Kidney tubule cell (primary cell): ENCODE measurements around the gene ANKLE2.
A peak's percentile ranks its signal among the peaks of the same experiment; 100 is the strongest.
"Not testable (repeated sequence)": the region's sequence is repeated elsewhere in the genome, so short reads cannot be mapped to it uniquely, and the experiment has no call there.

Source experiments
- DNase-seq: peaks from one replicate; pipeline ENCODE4 v3.0.0-alpha.2; 2018; ENCODE audit warnings: low spot score

The ANKLE2 gene

DNA sequence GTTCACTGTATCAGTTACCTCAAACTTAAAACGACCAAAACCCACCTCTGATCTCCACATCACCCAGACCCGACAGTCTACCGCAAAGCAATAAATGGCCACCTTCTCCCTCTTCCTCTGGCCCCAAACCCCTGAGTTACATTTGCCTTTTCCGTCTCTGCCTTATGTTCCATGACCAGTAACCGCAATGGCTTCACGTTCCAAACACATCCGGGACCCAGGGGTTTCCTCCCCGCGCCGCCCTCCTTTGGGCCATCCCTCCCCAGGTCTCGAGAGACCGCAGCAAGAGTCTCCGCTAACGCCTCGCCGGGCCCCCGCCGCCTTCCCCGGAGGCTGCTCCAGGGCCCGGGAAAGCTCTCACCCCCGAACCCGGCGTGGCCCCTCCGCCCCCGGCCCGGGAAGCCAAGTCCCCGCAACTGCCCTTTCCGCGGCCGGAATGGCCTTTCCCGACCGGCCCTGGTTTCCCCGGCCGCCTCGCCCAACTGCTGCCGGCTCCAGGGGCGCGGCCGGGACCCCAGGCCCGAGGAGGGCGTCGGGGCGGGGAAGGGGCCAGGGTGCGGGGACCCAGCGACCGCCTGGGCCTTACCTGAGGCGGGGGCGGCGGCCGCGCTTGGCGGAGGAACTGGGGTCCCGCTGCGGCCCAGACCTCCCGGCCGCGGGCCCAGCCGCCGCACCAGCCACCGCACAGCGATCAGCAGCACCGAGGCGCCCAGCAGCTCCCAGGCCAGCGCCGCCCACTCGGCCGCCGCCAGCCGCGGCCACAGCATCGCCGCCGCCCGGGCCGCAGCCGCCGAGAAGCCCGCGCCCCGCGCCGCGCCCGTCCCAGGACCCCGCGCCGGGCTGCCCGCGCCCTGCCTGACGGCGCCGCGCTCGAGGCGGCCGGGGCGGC, at the start of gene ANKLE2:
Gene ANKLE2 (minus strand): TSS at position 801 of the 889 bp plus-strand sequence. CDS start 34 bp downstream, at position 767.
- DNase-seq = peak; percentile 65

DNA sequence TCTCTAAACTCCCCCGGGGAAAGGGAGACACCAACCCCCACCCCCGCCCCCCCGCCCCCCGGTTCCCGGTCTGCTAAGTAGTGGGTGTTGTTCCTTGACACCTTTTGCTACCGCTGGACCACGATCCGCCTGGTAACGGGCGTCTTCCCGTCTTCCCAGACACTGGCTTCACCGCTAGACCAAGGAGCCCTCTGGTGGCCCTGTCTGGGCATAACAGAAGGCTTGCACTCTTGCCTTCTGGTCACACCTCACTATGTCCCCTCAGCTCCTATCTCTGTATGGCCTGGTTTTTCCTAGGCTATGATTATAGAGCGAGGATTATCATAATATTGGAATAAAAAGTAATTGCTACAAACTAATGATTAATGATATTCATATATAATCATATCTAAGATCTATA, 47.8 kb upstream of the ANKLE2 start:
- DNase-seq = peak; percentile 31

DNA sequence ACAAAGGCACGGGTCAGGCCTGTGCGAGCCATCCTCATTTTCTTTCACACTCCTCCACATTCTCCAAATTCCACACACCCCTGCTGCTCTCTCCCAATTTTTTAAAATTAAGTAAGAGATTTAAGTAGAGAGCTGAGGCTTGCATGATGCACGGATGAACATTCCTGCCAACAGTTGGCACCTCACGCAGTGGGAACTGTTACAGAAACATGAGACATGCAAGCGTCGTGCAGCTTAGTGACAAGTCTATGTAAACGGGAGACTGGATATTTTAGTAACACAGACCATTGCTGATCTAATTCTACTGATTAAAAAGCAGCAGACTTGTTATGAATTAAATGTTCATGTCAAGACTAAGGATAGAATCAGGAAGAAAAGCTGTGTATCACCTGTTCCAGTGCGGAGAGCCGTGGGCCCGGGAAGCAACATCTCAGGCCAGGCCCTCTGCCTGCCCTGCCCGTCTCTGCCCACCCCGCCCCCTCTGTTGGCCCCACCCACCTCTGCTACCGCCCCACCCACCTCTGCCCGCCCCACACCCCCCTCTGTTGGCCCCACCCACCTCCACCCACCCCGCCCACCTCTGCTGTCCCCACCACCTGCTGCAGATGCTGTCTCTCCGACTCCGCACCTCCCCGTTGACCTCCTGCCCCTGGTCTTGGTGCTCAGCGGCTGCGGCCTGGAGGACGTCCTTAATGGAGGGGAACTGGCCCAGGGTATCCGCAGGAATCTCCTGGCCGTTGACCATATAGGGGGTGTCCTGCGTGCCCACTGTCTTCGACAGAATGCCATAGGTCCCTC, 45.9 kb upstream of the ANKLE2 start:
- no peak for DNase-seq

DNA sequence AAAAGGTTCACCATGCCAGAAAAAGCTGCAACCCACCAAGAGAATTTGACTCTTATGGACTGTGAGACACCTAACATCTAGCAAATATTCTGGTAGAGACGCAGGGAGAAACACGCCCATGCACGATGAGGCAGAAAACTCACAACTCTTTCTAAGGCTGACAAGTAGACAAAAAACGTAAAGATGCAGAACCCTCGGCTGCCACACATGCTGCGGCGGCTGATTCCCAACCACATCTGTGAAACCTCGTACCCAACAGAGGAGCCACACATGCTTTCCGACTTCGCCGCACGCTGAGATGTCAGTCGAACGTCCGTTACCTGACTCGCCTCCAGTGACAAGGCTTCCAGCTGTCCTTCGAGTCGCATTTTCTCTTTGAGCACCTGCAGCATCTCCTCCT, 45.2 kb upstream of the ANKLE2 start:
- no peak for DNase-seq

DNA sequence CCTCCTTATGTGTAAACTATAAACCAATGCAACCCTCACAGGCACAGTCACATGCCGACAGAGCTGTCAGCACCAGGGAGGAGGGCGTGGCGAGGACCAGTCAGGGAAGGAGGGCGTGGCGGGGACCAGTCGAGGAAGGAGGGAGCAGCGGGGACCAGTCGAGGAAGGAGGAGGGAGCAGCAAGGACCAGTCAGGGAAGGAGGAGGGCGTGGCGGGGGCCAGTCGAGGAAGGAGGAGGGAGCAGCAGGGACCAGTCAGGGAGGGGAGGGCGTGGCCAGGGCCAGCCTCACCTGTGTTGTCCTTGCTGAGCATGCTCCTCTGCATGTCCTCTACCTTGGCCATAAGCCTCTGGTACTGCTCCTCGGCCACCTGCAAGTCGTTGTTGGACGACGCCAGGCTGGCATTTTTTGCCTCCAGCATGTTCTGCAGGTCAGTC, 42.8 kb upstream of the ANKLE2 start:
- peak; percentile 44 for DNase-seq

DNA sequence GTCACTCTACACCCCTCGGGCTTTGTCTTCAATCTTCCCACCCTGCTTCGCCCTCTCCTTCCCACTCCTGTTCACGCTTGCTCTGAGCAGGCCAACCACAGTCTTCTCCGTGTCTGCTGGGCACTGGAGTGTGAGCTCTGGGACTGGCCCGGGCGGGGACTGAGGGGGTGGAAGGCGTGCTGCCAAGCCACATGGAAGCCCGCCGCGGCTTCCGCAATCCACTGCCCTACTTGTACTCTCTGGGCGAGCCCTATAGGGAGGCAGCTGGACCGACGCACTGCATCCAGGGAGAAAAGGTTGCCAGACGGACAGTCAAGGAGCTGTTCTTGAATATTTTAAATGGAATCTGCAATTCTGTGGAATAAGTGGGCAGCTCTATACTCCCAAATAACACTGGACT, 42.3 kb upstream of the ANKLE2 start:
- no peak for DNase-seq

DNA sequence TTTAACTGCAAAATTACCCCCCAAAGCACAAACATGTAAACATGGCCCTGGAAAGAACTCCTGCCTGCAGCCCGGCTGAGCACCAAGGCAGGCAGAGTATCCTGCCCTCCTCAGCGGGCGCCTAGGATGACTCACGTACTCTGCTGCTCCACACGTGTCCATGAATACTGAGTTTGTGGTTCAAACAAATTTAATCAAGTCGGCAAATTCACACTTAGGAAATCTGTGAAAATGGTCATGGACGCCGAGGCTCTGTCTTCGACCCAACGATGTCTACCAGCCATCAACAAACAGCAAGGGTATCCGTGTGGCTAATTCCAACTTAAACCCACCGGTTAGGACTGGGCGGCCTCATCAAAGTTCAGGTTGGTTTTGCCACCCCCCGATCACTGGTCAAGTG, 41.5 kb upstream of the ANKLE2 start:
- DNase-seq = no peak

DNA sequence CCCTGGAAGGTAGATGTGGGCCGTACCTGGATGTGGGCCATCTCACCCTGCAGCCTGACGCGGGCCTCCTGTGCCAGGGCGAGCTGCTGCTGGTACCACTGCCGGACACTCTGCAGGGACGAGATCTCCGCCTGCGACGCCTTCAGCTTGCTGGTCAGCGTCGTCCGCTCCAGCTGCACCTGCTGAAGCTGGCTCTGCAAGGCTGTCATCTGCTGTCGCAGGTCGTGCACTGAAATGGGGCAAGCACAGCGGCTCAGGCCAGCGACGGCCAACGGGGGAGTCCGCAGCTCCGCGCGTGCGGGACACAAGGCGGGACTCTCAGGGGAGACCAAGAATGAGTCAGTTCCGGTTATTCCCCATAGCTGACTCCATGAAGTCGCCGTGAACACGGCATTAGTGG, 40.1 kb upstream of the ANKLE2 start:
- no peak for DNase-seq

DNA sequence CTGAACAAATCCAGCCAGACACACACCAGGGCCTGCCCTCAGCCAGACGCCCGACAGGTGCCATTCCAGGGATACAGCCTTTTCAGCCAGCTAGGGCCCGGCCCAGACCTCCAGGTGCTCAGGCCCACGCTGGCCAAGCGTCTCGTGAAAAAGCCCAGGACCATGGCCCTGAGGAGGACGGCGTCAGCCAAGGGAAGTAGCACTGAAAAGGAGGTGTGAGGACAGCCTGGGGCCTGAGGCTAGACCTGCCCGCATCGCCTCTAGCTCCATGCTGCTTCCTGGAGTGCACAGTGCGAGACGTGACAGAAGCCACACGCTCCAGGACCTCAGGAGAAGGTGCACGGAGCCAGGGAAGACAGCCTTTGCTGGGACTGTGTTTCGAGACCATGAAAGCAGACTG, 37.2 kb upstream of the ANKLE2 start:
- DNase-seq = no peak

DNA sequence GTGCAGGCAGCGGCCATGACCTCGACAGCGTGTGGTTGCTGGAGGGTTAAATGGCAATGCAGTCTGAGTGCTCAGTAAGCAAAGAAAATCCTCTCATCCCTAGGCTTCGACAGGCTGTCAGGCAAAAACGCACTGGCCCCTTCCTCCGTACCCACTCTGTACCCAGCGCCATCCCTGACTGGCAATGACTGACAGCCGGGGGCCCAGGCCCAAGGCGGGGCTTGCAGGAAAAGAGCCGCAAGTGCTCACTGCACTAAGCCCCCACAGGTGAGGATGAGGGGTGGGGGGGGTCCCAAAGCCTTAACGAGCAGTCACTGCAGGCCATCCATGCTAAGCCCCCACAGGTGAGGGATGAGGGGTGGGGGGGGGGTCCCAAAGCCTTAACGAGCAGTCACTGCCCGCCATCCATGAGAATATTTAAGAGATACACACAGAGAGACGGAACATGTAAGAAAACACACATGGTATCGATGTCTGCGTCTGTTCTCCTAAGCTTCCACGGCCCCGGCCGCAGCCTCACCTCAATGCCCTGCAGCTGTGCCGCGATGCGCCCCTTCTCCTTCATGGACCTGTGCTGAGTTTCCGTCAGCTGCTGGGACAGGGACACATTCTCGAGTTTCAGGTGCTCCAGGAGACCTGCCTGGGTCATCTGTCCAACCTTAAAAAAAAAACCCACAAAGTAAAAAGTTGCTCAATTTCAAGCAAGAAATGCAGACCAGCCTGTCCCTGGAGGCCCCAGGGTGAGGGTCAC, 36.4 kb upstream of the ANKLE2 start:
- DNase-seq = no peak

DNA sequence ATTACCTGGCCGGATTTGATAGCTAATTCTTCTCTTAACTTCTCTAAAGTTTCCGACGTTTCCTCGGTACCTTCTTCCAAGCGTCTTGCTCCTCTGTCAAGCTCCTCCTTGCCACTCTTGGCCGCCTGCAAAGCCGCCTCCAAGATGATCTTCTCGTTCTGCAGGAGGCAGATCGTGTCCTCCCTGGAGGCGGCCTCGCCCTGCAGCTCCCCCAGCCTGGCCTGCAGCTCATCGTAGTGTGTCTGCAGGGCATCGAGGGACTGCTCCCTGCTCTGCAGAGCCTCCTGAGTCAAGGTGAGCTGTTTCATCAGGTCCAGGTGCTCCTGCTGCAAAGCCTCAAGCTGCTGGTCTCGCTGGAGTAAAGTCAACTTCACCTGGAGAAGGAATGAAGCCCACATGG, 34.2 kb upstream of the ANKLE2 start:
- DNase-seq = no peak

DNA sequence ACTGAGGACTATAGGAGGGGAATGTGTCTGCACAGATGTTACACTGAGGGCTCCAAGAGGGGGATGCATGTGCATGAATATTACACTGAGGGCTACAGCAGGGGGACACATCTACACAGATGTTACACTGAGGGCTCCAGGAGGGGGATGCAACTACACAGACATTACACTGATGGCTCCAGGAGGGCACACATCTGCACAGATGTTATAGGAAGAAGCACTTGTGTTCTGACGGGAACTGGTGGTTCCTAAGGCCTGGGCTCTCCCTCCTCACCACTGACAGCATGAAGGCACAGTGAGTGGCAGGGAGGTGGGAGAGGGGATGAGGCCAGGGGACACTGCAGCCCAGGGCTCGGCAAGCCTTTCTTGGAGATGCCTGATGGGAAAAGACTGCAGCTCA, 30.3 kb upstream of the ANKLE2 start:
- not testable (repeated sequence) for DNase-seq

DNA sequence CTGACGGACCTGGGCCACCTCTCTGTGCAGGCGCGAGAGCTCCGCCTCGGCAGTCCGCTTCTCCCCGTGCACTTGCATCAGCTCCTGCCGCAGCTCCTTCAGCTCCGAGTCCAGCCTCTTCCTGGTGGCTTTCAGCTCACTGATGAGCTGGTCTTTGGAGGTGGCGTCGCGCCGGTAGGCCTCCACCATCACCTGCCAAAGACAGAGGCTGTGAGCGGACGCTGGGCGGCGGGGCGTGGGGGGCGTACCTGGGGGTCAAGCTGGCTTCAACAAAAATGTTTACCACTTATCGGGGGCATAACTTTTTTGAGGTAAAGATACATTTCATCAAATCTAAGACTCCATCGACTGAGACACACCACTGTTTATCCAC, 27.5 kb upstream of the ANKLE2 start:
- no peak for DNase-seq

DNA sequence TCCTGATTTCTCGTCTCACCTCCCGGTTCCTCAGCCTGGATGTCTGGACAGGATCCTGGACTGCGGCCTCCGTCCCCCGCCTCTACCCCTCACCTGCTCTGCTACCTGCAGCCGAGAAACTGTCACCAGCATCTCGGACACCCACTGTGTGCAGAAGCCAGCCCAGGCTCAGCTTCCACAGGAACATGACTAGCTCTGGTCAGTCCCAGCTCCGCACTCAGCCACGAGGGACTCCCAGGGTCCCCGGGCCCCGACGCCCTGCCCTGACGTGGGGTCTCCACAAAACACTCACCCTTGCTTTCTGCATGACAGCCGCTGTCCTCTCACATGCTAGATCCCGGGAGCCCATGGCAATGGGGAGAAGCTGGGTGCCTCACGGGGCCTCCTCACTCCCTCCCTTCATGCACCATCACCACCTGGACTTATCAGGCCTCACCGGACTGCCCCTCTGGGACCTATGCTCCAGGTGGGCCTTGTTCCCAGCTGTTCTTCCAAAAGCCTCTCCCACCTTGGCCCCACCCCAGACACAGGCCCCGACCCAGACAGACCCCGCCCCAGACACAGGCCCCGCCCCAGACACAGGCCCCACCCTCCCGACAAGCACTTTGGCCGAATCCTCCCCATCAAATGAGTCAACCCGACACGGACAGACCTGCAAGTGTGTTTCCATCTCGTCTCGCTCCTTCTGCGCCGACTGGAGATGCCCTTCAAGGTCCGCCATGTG, 26.9 kb upstream of the ANKLE2 start:
- no peak for DNase-seq

DNA sequence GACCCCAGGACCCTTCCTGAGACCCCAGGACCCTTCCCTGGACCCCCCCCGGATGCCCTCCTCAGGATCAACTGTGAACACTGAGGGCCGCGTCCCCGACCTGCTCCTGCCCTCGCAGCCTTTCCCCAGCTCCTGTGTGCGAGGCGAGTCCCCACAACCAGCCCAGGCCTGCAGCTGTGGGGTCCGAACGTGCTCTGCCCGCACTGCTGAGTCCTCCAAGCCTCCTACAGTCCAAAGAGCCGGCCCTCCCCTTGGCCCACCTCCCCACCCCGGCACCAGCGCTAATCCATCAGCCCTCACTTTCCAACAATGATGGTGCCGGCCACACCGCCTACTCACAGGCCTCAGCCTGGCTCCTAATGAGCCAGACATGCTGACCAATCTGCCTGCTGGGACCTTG, 26.2 kb upstream of the ANKLE2 start:
- no peak for DNase-seq

DNA sequence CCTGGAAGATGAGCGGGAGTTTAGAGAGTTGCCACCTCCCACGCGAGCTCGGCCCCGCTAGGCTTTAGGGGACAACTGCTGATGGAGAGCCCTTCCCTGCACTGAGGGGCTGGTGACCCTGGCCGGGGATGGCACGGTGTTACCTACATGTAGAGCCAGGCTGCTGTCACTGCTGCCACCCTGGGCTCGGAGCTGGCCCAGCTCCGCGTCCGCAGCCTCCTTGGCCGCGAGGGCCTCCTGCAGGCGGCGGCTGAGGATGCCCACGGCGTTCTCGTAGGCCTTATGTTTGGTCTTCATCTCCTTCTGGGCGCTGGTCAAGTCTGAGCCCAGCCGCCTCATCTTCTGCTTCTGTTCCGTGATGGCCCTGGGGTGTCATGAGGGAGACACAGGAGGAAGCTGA, 24.6 kb upstream of the ANKLE2 start:
- no peak for DNase-seq

DNA sequence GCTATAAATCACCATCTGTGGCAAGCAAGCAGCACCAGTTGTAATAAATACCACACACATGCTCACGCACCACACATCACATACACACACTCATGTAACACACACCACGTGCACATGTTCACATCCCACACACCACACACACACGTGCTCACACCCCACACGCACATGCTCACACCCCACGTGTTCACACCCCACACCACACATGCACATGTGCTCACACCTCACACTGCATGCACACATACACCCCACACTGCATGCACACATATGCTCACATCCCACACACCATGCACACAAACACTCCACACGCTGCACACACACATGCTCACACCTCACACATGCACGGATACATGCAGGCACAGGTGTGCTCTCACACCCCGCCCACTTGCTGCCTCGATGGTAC, 22.9 kb upstream of the ANKLE2 start:
- DNase-seq = no peak

DNA sequence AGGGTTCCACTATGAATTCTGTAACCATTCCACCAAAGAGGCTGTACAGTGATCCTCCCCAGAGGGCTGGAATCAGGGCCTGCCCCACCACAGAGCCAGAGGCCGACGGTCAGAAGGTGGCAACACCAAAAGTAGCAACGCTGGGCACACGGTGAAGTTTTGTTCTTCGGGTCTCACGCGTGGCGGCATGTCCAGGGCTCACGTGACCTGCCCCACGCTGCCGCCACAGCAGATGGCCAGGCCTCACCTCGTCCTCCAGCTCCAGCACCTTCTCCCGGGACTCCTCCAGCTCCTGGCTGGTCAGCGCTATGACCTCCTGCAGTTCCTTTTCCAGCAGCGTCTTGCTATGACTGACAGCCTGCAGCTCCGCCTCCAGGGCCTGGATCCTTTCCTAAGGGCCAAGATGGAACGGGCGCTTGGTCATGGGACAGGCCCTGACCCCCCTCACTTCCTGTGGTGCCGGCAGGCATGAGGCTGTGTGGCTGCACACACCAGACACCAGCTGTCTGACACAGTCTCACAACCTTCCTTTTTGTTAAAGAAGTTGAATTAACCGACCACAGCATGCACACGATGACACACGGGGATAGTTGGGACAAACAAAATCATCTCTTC, 22.4 kb upstream of the ANKLE2 start:
- DNase-seq = no peak

DNA sequence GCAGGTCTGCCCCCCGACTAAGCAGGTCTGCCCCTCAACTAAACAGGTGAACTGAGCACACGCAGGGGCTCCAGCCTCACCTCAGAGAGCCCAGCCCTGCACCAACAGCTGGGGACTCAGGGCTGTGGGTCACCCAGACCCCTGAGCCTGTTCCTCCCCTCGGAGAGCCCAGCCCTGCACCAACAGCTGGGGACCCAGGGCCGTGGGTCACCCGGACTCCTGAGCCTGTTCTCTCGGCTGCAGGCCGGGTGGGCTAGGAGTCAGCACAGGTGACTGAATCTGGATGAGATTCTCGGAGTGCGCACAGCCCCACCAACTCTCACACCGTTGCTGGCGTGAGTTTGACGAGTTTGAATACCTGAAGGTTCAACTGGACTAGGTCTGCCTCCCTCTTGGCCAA, 20.3 kb upstream of the ANKLE2 start:
- no peak for DNase-seq

DNA sequence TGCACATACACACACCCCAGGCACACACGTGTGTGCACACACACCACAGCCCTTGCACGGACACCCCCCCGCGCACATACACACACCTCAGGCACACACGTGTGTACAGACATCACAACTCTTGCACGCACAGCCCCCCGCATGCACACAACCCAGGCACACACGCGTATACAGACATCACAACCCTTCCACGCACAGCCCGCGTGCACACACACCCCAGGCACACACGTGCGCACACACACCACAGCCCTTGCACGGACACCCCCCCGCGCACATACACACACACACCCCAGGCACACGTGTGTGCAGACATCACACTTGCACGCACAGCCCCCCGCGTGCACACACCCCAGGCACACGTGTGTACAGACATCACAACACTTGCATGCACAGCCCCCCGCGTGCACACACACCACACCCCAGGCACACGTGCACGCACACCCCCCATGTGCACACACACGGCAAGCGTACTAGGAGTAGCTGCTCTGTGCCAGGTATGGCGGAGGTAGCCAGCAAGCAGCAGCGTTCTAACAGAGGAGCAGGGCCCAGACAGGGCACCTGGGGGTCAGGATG, 18.2 kb upstream of the ANKLE2 start:
- DNase-seq = no peak

DNA sequence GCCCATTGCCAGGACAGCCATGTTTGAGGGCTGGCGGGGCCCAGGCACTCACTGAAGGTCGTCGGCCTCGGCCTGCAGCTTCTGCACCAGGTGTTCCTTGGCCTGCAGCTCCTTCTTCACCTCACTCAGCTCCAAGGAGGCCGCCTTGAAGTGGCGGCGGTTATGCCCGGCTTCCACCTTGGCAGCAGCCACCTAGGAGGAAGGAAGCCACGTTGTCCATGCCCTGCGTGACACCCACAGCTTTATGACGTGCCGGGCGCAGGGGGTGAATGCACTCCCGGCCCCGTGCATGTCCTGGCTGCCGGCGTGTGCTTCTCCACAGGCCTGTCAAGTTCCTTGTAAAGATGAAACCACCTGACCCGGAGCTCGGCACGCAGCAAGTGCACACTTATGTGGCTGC, 16.0 kb upstream of the ANKLE2 start:
- DNase-seq = no peak
